ENCODE results near the gene ATAD2B.
A peak's percentile ranks its signal among the peaks of the same experiment; 100 is the strongest.
"Not testable (repeated sequence)": the region's sequence is repeated elsewhere in the genome, so short reads cannot be mapped to it uniquely, and the experiment has no call there.

Gene ATAD2B

GRCh38 chr2:23926750-23927571, at the start of gene ATAD2B:
TSS of gene ATAD2B (minus strand) at chr2:23927123. CDS start at chr2:23926770, 353 bp downstream.
- DNase-seq: peak; percentile 85 to 95
- peak within 1 kb of the TSS; percentile 71 to 94 for H3K4me3 ChIP-seq
- H3K9me3 ChIP-seq: no peaks in the 10 kb centered on the region
- no peaks in the 10 kb centered on the region for H3K27me3 ChIP-seq
- peak within 1 kb of the TSS; percentile 89 to 99 for H3K27ac ChIP-seq
- peak; percentile 84 to 85 for TF ChIP-seq CTCF (IDR thresholded peaks at IDR 0.05)
- intact Hi-C loops (cut with DNase I; ENCODE audit: low total_unique reads): loop anchor here (5.0 kb wide), 1 partner anchor 155 kb away; the partner anchor contains the start of gene TP53I3
- H3K4me1 ChIP-seq: peaks cover 0 to 35% (median 18%) of the 10 kb centered on the region in 4 donors
- H3K36me3 ChIP-seq: peaks cover 0 to 4% (median 0%) of the 10 kb centered on the region in 3 donors

GRCh38 chr2:23967846-23968245, 40.9 kb upstream of the ATAD2B start:
- intact Hi-C loops (cut with DNase I; ENCODE audit: low total_unique reads): no loop called here
- TF ChIP-seq CTCF (IDR thresholded peaks at IDR 0.05): no peak
- H3K4me1 ChIP-seq: no peaks in the 10 kb centered on the region
- no peak overlapping the region for H3K4me3 ChIP-seq
- H3K36me3 ChIP-seq: peaks cover 16 to 24% (median 16%) of the 10 kb centered on the region in 3 donors
- no peaks in the 10 kb centered on the region for H3K27me3 ChIP-seq
- DNase-seq: no peak
- H3K9me3 ChIP-seq: no peaks in the 10 kb centered on the region
- H3K27ac ChIP-seq: no peak overlapping the region

- H3K27ac ChIP-seq: no peak overlapping the region
- no peaks in the 10 kb centered on the region for H3K9me3 ChIP-seq
- TF ChIP-seq CTCF (IDR thresholded peaks at IDR 0.05): no peak
- peaks cover 0 to 12% (median 9%) of the 10 kb centered on the region in 3 donors for H3K36me3 ChIP-seq
- no peak for DNase-seq
- H3K4me3 ChIP-seq: no peak overlapping the region
- no peaks in the 10 kb centered on the region for H3K27me3 ChIP-seq
- peaks cover 0 to 4% (median 0%) of the 10 kb centered on the region in 4 donors for H3K4me1 ChIP-seq
- intact Hi-C loops (cut with DNase I; ENCODE audit: low total_unique reads): no loop called here
These were observed 27.5 kb upstream of the ATAD2B start for GRCh38 chr2:23954325-23955014.

- intact Hi-C loops (cut with DNase I; ENCODE audit: low total_unique reads): no loop called here
- Histone ChIP-seq H3K4me3 (no peak overlapping the region), H3K27me3 (no peaks in the 10 kb centered on the region), H3K4me1 (peaks cover 0 to 4% (median 0%) of the 10 kb centered on the region in 4 donors), H3K27ac (no peak overlapping the region), H3K36me3 (peaks cover 0 to 3% (median under 1%) of the 10 kb centered on the region in 3 donors), H3K9me3 (no peaks in the 10 kb centered on the region)
- no peak for TF ChIP-seq CTCF (IDR thresholded peaks at IDR 0.05)
- no peak for DNase-seq
These were observed 26.7 kb upstream of the ATAD2B start for GRCh38 chr2:23953625-23954024.

GRCh38 chr2:23952558-23952957, 25.6 kb upstream of the ATAD2B start:
- intact Hi-C loops (cut with DNase I; ENCODE audit: low total_unique reads); H3K27ac ChIP-seq; DNase-seq; H3K9me3 ChIP-seq; H3K36me3 ChIP-seq; H3K4me3 ChIP-seq; H3K27me3 ChIP-seq; H3K4me1 ChIP-seq: not testable (repeated sequence)

GRCh38 chr2:23947350-23947749, 20.4 kb upstream of the ATAD2B start:
- no peak overlapping the region for H3K27ac ChIP-seq
- H3K9me3 ChIP-seq: no peaks in the 10 kb centered on the region
- intact Hi-C loops (cut with DNase I; ENCODE audit: low total_unique reads): no loop called here
- no peak overlapping the region for H3K4me3 ChIP-seq
- DNase-seq: no peak
- no peak for TF ChIP-seq CTCF (IDR thresholded peaks at IDR 0.05)
- H3K27me3 ChIP-seq: no peaks in the 10 kb centered on the region
- peaks cover 0 to 4% (median 2%) of the 10 kb centered on the region in 4 donors for H3K4me1 ChIP-seq
- H3K36me3 ChIP-seq: no peaks in the 10 kb centered on the region

All from tibial artery (tissue), 4 donors.